Mesendoderm (in vitro differentiated cells): ENCODE measurements around the gene CLDN9.
A peak's percentile ranks its signal among the peaks of the same experiment; 100 is the strongest.

Experiments used
- DNase-seq: peaks from one replicate; pipeline ENCODE4 v3.0.0; 2013
- H2AK5ac ChIP-seq: 2 replicates; pipeline ENCODE4 v1.6.1; 2013; ENCODE audit warnings: low read length, inconsistent platforms
- H2BK120ac ChIP-seq: 2 replicates; pipeline ENCODE4 v1.6.1; 2013; ENCODE audit warnings: low read depth, mild to moderate bottlenecking, low read length, moderate library complexity, mixed read lengths
- H2BK15ac ChIP-seq: replicated peaks from 2 replicates; pipeline ENCODE4 v1.6.1; 2013; ENCODE audit warnings: low read depth, mild to moderate bottlenecking, moderate library complexity
- H2BK5ac ChIP-seq: 2 replicates; pipeline ENCODE4 v1.6.1; 2013; ENCODE audit warnings: low read length, inconsistent platforms
- H3K18ac ChIP-seq: 2 replicates; pipeline ENCODE4 v1.6.1; 2013; ENCODE audit warnings: mild to moderate bottlenecking, low read length, mixed read lengths
- H3K23ac ChIP-seq: one replicate; pipeline ENCODE4 v1.6.1; 2013; ENCODE audit warnings: low read length
- H3K27ac ChIP-seq: 2 replicates; pipeline ENCODE4 v1.5.1; 2013; ENCODE audit warnings: low read depth, mild to moderate bottlenecking, inconsistent platforms, low read length, moderate library complexity
- H3K27me3 ChIP-seq: 2 replicates; pipeline ENCODE4 v1.6.1; 2013; ENCODE audit warnings: low read length, control low read depth, mild to moderate bottlenecking, inconsistent platforms; ENCODE audit not compliant: insufficient read depth, poor library complexity
- H3K36me3 ChIP-seq: 2 replicates; pipeline ENCODE4 v1.6.1; 2013; ENCODE audit warnings: low read length, inconsistent platforms; ENCODE audit not compliant: control insufficient read depth, insufficient read depth
- H3K4ac ChIP-seq: one replicate; pipeline ENCODE4 v1.6.1; 2013; ENCODE audit warnings: low read depth, mild to moderate bottlenecking, low read length, moderate library complexity
- H3K4me1 ChIP-seq: 2 replicates; pipeline ENCODE4 v1.6.1; 2013; ENCODE audit warnings: low read depth, low read length, inconsistent platforms; ENCODE audit not compliant: control insufficient read depth
- H3K4me2 ChIP-seq: 2 replicates; pipeline ENCODE4 v1.6.1; 2013; ENCODE audit warnings: low read length
- H3K4me3 ChIP-seq: 2 replicates; pipeline ENCODE4 v1.5.1; 2013; ENCODE audit warnings: mild to moderate bottlenecking, low read length
- H3K56ac ChIP-seq: one replicate; pipeline ENCODE4 v1.6.1; 2013; ENCODE audit warnings: low read length
- H3K79me1 ChIP-seq: 2 replicates; pipeline ENCODE4 v1.6.1; 2013; ENCODE audit warnings: low read length, inconsistent platforms
- H3K79me2 ChIP-seq: 2 replicates; pipeline ENCODE4 v1.6.1; 2013; ENCODE audit warnings: mild to moderate bottlenecking, low read length; ENCODE audit not compliant: control insufficient read depth, insufficient read depth
- H3K9ac ChIP-seq: 2 replicates; pipeline ENCODE4 v1.6.1; 2013; ENCODE audit warnings: low read length, inconsistent platforms
- H4K5ac ChIP-seq: one replicate; pipeline ENCODE4 v1.6.1; 2013; ENCODE audit warnings: low read length
- H4K8ac ChIP-seq: one replicate; pipeline ENCODE4 v1.6.1; 2013; ENCODE audit warnings: low read depth, mild to moderate bottlenecking, control low read depth, low read length, moderate library complexity
- WGBS: extraction: QIAGEN DNeasy Blood & Tissue Kit; methylation state at CpG from one replicate; pipeline ENCODE4 v1.1.7; 2013; ENCODE audit warnings: low lambda C conversion rate, missing lambda C conversion rate; ENCODE audit not compliant: insufficient coverage; ENCODE audit errors: extremely low coverage; 5-methylcytosine and 5-hydroxymethylcytosine counted together

The CLDN9 gene

GRCh38 chr16:2977440-2977839 lies 35.3 kb upstream of the CLDN9 start:
- Histone ChIP-seq H2BK15ac (no peak overlapping the region), H3K79me1 (peaks cover 11% of the 10 kb centered on the region), H3K79me2 (peaks cover 11% of the 10 kb centered on the region), H4K8ac (no peak overlapping the region), H3K27me3 (no peaks in the 10 kb centered on the region), H3K36me3 (peaks cover 8% of the 10 kb centered on the region), H2BK5ac (no peak overlapping the region), H3K4me2 (no peak overlapping the region), H3K18ac (no peak overlapping the region), H3K27ac (no peak overlapping the region), H3K4ac (no peak overlapping the region), H3K4me1 (peaks cover 2% of the 10 kb centered on the region), H2AK5ac (no peak overlapping the region), H3K9ac (no peak overlapping the region), H4K5ac (no peak overlapping the region), H3K56ac (no peak overlapping the region), H2BK120ac (no peak overlapping the region), H3K4me3 (no peak overlapping the region), H3K23ac (no peak overlapping the region)
- DNase-seq, result no peak
- no CpG with 5 or more reads among the region's 6 CpGs for WGBS

GRCh38 chr16:2979669-2980226 lies 33.0 kb upstream of the CLDN9 start:
- H3K36me3 ChIP-seq, result peaks cover 6% of the 10 kb centered on the region
- peak overlapping the region; percentile 86 for H3K4me3 ChIP-seq
- peak overlapping the region; percentile 37 for H2BK120ac ChIP-seq
- no peaks in the 10 kb centered on the region for H3K27me3 ChIP-seq
- H2AK5ac ChIP-seq, result no peak overlapping the region
- H4K8ac ChIP-seq, result peak overlapping the region; percentile 83
- H3K4ac ChIP-seq, result peak overlapping the region; percentile 97
- H3K79me2 ChIP-seq, result peaks cover 11% of the 10 kb centered on the region
- peak overlapping the region; percentile 59 for H2BK5ac ChIP-seq
- peak overlapping the region; percentile 96 for H3K9ac ChIP-seq
- no CpG with 5 or more reads among the region's 43 CpGs for WGBS
- H3K4me1 ChIP-seq, result peaks cover 2% of the 10 kb centered on the region
- H3K4me2 ChIP-seq, result peak overlapping the region; percentile 97
- H3K23ac ChIP-seq, result peak overlapping the region; percentile 66
- H3K27ac ChIP-seq, result peak overlapping the region; percentile 81
- peak overlapping the region; percentile 97 for H3K18ac ChIP-seq
- H4K5ac ChIP-seq, result no peak overlapping the region
- DNase-seq, result no peak
- peak overlapping the region; percentile 97 for H3K56ac ChIP-seq
- peaks cover 11% of the 10 kb centered on the region for H3K79me1 ChIP-seq
- no peak overlapping the region for H2BK15ac ChIP-seq

GRCh38 chr16:2980227-2981176 lies 32.2 kb upstream of the CLDN9 start, which contains the start of gene PKMYT1:
PKMYT1 (minus strand) TSS chr16:2980446; CDS start chr16:2979657, 789 bp downstream.
- peak within 1 kb of the TSS; percentile 97 for H3K18ac ChIP-seq
- peaks cover 11% of the 10 kb centered on the region for H3K79me2 ChIP-seq
- H2BK5ac ChIP-seq, result peak within 1 kb of the TSS; percentile 99
- peak within 1 kb of the TSS; percentile 97 for H4K8ac ChIP-seq
- H4K5ac ChIP-seq, result no peak within 1 kb of the TSS
- WGBS, result no CpG with 5 or more reads among the region's 91 CpGs
- peak within 1 kb of the TSS; percentile 97 for H3K4me2 ChIP-seq
- H2BK120ac ChIP-seq, result peak within 1 kb of the TSS; percentile 37
- H2BK15ac ChIP-seq, result no peak within 1 kb of the TSS
- H3K56ac ChIP-seq, result peak within 1 kb of the TSS; percentile 99
- peak within 1 kb of the TSS; percentile 97 for H3K9ac ChIP-seq
- peak within 1 kb of the TSS; percentile 82 for H3K27ac ChIP-seq
- peaks cover 11% of the 10 kb centered on the region for H3K79me1 ChIP-seq
- peak within 1 kb of the TSS; percentile 97 for H3K23ac ChIP-seq
- no peaks in the 10 kb centered on the region for H3K27me3 ChIP-seq
- peaks cover 2% of the 10 kb centered on the region for H3K4me1 ChIP-seq
- H3K4ac ChIP-seq, result peak within 1 kb of the TSS; percentile 97
- H3K4me3 ChIP-seq, result peak within 1 kb of the TSS; percentile 86
- H3K36me3 ChIP-seq, result peaks cover 6% of the 10 kb centered on the region
- peak within 1 kb of the TSS; percentile 36 for H2AK5ac ChIP-seq
- peak; percentile 87 for DNase-seq

DNA sequence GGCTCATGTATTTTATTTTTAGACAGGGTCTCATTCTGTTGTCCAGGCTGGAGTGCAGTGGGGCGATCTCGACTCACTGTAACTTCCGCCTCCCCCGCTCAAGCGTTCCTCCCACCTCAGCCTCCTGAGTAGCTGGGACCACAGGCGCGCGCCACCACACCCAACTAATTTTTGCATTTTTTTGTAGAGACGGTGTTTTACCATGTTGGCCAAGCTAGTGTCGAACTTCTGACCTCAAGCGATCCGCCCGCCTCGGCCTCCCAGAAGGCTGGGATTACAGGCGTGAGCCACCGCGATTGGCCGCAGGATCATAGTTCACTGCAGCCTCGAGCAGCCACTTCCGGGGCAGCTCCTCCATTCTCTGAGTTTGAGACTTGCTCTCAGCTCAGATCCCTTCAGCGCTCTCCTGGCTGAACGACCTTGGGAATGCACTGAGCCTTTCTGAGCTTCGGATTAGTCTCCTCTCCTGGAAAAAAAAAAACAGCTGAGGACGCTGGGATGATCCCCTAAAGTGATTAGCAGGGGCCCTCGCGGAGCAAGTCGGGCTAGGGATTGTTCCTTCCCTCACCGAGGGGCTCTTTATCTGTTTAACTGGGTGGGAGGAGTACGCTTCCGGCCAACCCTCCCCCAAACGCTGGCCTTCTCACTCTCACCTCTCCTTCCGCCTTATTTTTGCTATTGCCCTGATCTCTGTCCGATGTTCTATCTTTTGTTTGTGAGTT lies 31.4 kb upstream of the CLDN9 start:
- H3K4me2 ChIP-seq, result peak overlapping the region; percentile 3
- no peak overlapping the region for H3K4me3 ChIP-seq
- no peak overlapping the region for H4K8ac ChIP-seq
- H2BK15ac ChIP-seq, result no peak overlapping the region
- H3K27ac ChIP-seq, result peak overlapping the region; percentile 82
- peaks cover 4% of the 10 kb centered on the region for H3K36me3 ChIP-seq
- H3K27me3 ChIP-seq, result no peaks in the 10 kb centered on the region
- peaks cover 2% of the 10 kb centered on the region for H3K4me1 ChIP-seq
- peak overlapping the region; percentile 40 for H2BK5ac ChIP-seq
- DNase-seq, result peak; percentile 88
- peak overlapping the region; percentile 96 for H3K4ac ChIP-seq
- peak overlapping the region; percentile 97 for H3K9ac ChIP-seq
- H2BK120ac ChIP-seq, result no peak overlapping the region
- H4K5ac ChIP-seq, result no peak overlapping the region
- H3K23ac ChIP-seq, result peak overlapping the region; percentile 97
- peaks cover 11% of the 10 kb centered on the region for H3K79me1 ChIP-seq
- no CpG with 5 or more reads among the region's 33 CpGs for WGBS
- peak overlapping the region; percentile 96 for H3K18ac ChIP-seq
- peak overlapping the region; percentile 99 for H3K56ac ChIP-seq
- H2AK5ac ChIP-seq, result no peak overlapping the region
- H3K79me2 ChIP-seq, result peaks cover 11% of the 10 kb centered on the region

- no peak overlapping the region for H4K5ac ChIP-seq
- H3K79me1 ChIP-seq, result peaks cover 11% of the 10 kb centered on the region
- peaks cover 2% of the 10 kb centered on the region for H3K4me1 ChIP-seq
- no peak overlapping the region for H3K4me3 ChIP-seq
- H3K56ac ChIP-seq, result peak overlapping the region; percentile 99
- peak overlapping the region; percentile 40 for H2BK5ac ChIP-seq
- peaks cover 3% of the 10 kb centered on the region for H3K36me3 ChIP-seq
- peak; percentile 69 for DNase-seq
- H2BK120ac ChIP-seq, result no peak overlapping the region
- no peak overlapping the region for H4K8ac ChIP-seq
- no peak overlapping the region for H2BK15ac ChIP-seq
- peak overlapping the region; percentile 82 for H3K27ac ChIP-seq
- H3K79me2 ChIP-seq, result peaks cover 11% of the 10 kb centered on the region
- H2AK5ac ChIP-seq, result no peak overlapping the region
- WGBS, result no CpG with 5 or more reads among the region's 4 CpGs
- H3K4me2 ChIP-seq, result peak overlapping the region; percentile 3
- H3K9ac ChIP-seq, result peak overlapping the region; percentile 97
- peak overlapping the region; percentile 15 for H3K18ac ChIP-seq
- no peaks in the 10 kb centered on the region for H3K27me3 ChIP-seq
- H3K4ac ChIP-seq, result no peak overlapping the region
- no peak overlapping the region for H3K23ac ChIP-seq
Observed at GRCh38 chr16:2981899-2982250, 30.8 kb upstream of the CLDN9 start.
